ENCODE data around the gene RND2. TPM values are rescaled to one million over a fixed set of nuclear protein-coding genes. Genes with fewer than 3 reads are reported as not detected.

RND2 gene
- total and polyA plus RNA-seq, 2 of the 13 experiments (the other 11 are each of a cell fraction or from before 2014, with no cell fraction given): 0.05 to 0.11 TPM

GRCh38 chr17:43021741-43022512, 3.1 kb upstream of the RND2 start, which contains the start of gene VAT1 (continued):
- TF ChIP-seq, protein P1, sequence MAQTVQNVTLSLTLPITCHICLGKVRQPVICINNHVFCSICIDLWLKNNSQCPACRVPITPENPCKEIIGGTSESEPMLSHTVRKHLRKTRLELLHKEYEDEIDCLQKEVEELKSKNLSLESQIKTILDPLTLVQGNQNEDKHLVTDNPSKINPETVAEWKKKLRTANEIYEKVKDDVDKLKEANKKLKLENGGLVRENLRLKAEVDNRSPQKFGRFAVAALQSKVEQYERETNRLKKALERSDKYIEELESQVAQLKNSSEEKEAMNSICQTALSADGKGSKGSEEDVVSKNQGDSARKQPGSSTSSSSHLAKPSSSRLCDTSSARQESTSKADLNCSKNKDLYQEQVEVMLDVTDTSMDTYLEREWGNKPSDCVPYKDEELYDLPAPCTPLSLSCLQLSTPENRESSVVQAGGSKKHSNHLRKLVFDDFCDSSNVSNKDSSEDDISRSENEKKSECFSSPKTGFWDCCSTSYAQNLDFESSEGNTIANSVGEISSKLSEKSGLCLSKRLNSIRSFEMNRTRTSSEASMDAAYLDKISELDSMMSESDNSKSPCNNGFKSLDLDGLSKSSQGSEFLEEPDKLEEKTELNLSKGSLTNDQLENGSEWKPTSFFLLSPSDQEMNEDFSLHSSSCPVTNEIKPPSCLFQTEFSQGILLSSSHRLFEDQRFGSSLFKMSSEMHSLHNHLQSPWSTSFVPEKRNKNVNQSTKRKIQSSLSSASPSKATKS (CRISPR knock-in tag; IDR thresholded peaks at IDR 0.05): no peak
- TF ChIP-seq ZNF496 (CRISPR knock-in tag; IDR thresholded peaks at IDR 0.05; ENCODE audit: insufficient replicate concordance) (no peak), TAF1 (CRISPR knock-in tag; IDR thresholded peaks at IDR 0.05) (peak; percentile 90), ZBTB20 (CRISPR knock-in tag; IDR thresholded peaks at IDR 0.05; ENCODE audit: borderline replicate concordance, low read depth) (no peak), ZNF564 (CRISPR knock-in tag; IDR thresholded peaks at IDR 0.05) (no peak), ZSCAN30 (CRISPR knock-in tag; IDR thresholded peaks at IDR 0.05) (no peak), SRSF9 (IDR thresholded peaks at IDR 0.05; ENCODE audit: borderline replicate concordance, insufficient read depth, low read depth, low read length, poor library complexity, severe bottlenecking) (no peak), RERE (CRISPR knock-in tag; IDR thresholded peaks at IDR 0.05; ENCODE audit: low read depth) (no peak; the same call in 1 of the 2 replicates), CERS6 (CRISPR knock-in tag; IDR thresholded peaks at IDR 0.05) (peak; percentile 91; the same call in 1 of the 2 replicates), ZSCAN31 (CRISPR knock-in tag; IDR thresholded peaks at IDR 0.05; ENCODE audit: low read depth) (peak; percentile 89; the same call in 1 of the 2 replicates), MAF1 (CRISPR knock-in tag; IDR thresholded peaks at IDR 0.05; ENCODE audit: borderline replicate concordance) (no peak; the same call in 1 of the 2 replicates), ZSCAN29 (CRISPR knock-in tag; conservative IDR thresholded peaks at IDR 0.05) (peak; percentile 92)
- TF ChIP-seq, protein P2, sequence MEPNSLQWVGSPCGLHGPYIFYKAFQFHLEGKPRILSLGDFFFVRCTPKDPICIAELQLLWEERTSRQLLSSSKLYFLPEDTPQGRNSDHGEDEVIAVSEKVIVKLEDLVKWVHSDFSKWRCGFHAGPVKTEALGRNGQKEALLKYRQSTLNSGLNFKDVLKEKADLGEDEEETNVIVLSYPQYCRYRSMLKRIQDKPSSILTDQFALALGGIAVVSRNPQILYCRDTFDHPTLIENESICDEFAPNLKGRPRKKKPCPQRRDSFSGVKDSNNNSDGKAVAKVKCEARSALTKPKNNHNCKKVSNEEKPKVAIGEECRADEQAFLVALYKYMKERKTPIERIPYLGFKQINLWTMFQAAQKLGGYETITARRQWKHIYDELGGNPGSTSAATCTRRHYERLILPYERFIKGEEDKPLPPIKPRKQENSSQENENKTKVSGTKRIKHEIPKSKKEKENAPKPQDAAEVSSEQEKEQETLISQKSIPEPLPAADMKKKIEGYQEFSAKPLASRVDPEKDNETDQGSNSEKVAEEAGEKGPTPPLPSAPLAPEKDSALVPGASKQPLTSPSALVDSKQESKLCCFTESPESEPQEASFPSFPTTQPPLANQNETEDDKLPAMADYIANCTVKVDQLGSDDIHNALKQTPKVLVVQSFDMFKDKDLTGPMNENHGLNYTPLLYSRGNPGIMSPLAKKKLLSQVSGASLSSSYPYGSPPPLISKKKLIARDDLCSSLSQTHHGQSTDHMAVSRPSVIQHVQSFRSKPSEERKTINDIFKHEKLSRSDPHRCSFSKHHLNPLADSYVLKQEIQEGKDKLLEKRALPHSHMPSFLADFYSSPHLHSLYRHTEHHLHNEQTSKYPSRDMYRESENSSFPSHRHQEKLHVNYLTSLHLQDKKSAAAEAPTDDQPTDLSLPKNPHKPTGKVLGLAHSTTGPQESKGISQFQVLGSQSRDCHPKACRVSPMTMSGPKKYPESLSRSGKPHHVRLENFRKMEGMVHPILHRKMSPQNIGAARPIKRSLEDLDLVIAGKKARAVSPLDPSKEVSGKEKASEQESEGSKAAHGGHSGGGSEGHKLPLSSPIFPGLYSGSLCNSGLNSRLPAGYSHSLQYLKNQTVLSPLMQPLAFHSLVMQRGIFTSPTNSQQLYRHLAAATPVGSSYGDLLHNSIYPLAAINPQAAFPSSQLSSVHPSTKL (CRISPR knock-in tag; IDR thresholded peaks at IDR 0.05): peak; percentile 17; the same call in 1 of the 2 replicates

Measured in HepG2 (cell line).